Measurements from ENCODE around the gene ADGRL3. TPM values are rescaled to one million over a fixed set of nuclear protein-coding genes. Genes with fewer than 3 reads are reported as not detected.

Gene ADGRL3
- total and polyA plus RNA-seq, 2 donors (not counting 1 experiment from before 2014, with no cell fraction given) = under 0.01 to 0.05 TPM

GRCh38 chr4:61406677-61407076 is 206.6 kb downstream of the ADGRL3 start:
- H4K20me1 ChIP-seq (ENCODE audit: control insufficient read depth, extremely low read depth, insufficient read depth, low read length) = no peaks in the 10 kb centered on the region
- no peak overlapping the region for H3K4me2 ChIP-seq (ENCODE audit: extremely low read depth, insufficient read depth, low read length)
- no peaks in the 10 kb centered on the region for H3K36me3 ChIP-seq (ENCODE audit: control insufficient read depth, insufficient read depth, low read length)
- no peak for TF ChIP-seq CTCF (conservative IDR thresholded peaks at IDR 0.05 in 1 of 2, IDR thresholded peaks at IDR 0.05 in 1 of 2; ENCODE audit: low read depth in 1 of 2, low read length in 2 of 2)
- no peak for TF ChIP-seq EZH2 (IDR thresholded peaks at IDR 0.05; ENCODE audit: low read length, missing control alignments)
- no peaks in the 10 kb centered on the region for H3K79me2 ChIP-seq (ENCODE audit: control insufficient read depth, insufficient read depth, low read length)
- no peak overlapping the region for H3K27ac ChIP-seq (ENCODE audit: insufficient read depth, low read length)
- no peaks in the 10 kb centered on the region for H3K27me3 ChIP-seq (ENCODE audit: control insufficient read depth, insufficient read depth, low read length)
- no peak overlapping the region for H2AFZ ChIP-seq (ENCODE audit: low read length)
- DNase-seq (ENCODE audit: low read depth in 2 of 2) = peak in 1 of 2 donors; percentile 12
- no peaks in the 10 kb centered on the region for H3K9me3 ChIP-seq (ENCODE audit: control insufficient read depth, insufficient read depth, low read depth, low read length)
- no peaks in the 10 kb centered on the region for H3K4me1 ChIP-seq (ENCODE audit: control insufficient read depth, extremely low read depth, insufficient read depth, low read length)
- H3K9ac ChIP-seq (ENCODE audit: insufficient read depth, low read length) = no peak overlapping the region
- no peak overlapping the region for H3K4me3 ChIP-seq (replicated peaks in 1 of 4; ENCODE audit: control extremely low read depth in 1 of 4, insufficient read depth in 1 of 4, low read depth in 3 of 4, low read length in 4 of 4)

- Histone ChIP-seq H4K20me1 (ENCODE audit: control insufficient read depth, extremely low read depth, insufficient read depth, low read length) (no peaks in the 10 kb centered on the region), H3K79me2 (ENCODE audit: control insufficient read depth, insufficient read depth, low read length) (no peaks in the 10 kb centered on the region), H3K4me1 (ENCODE audit: control insufficient read depth, extremely low read depth, insufficient read depth, low read length) (no peaks in the 10 kb centered on the region), H3K9ac (ENCODE audit: insufficient read depth, low read length) (no peak overlapping the region), H3K27ac (ENCODE audit: insufficient read depth, low read length) (no peak overlapping the region), H3K4me2 (ENCODE audit: extremely low read depth, insufficient read depth, low read length) (no peak overlapping the region), H2AFZ (ENCODE audit: low read length) (no peak overlapping the region), H3K4me3 (replicated peaks in 1 of 4; ENCODE audit: control extremely low read depth in 1 of 4, insufficient read depth in 1 of 4, low read depth in 3 of 4, low read length in 4 of 4) (no peak overlapping the region), H3K36me3 (ENCODE audit: control insufficient read depth, insufficient read depth, low read length) (no peaks in the 10 kb centered on the region), H3K27me3 (ENCODE audit: control insufficient read depth, insufficient read depth, low read length) (no peaks in the 10 kb centered on the region), H3K9me3 (ENCODE audit: control insufficient read depth, insufficient read depth, low read depth, low read length) (no peaks in the 10 kb centered on the region)
- TF ChIP-seq CTCF (conservative IDR thresholded peaks at IDR 0.05 in 1 of 2, IDR thresholded peaks at IDR 0.05 in 1 of 2; ENCODE audit: low read depth in 1 of 2, low read length in 2 of 2) = no peak
- no peak for TF ChIP-seq EZH2 (IDR thresholded peaks at IDR 0.05; ENCODE audit: low read length, missing control alignments)
- no peak for DNase-seq (ENCODE audit: low read depth in 2 of 2)
These were observed 207.8 kb downstream of the ADGRL3 start for GRCh38 chr4:61407642-61408618.

- Histone ChIP-seq H3K4me3 (replicated peaks in 1 of 4; ENCODE audit: control extremely low read depth in 1 of 4, insufficient read depth in 1 of 4, low read depth in 3 of 4, low read length in 4 of 4) (no peak overlapping the region), H3K9me3 (ENCODE audit: control insufficient read depth, insufficient read depth, low read depth, low read length) (no peaks in the 10 kb centered on the region), H3K79me2 (ENCODE audit: control insufficient read depth, insufficient read depth, low read length) (no peaks in the 10 kb centered on the region), H3K4me2 (ENCODE audit: extremely low read depth, insufficient read depth, low read length) (no peak overlapping the region), H3K36me3 (ENCODE audit: control insufficient read depth, insufficient read depth, low read length) (no peaks in the 10 kb centered on the region), H2AFZ (ENCODE audit: low read length) (no peak overlapping the region), H3K27me3 (ENCODE audit: control insufficient read depth, insufficient read depth, low read length) (no peaks in the 10 kb centered on the region), H3K9ac (ENCODE audit: insufficient read depth, low read length) (no peak overlapping the region), H3K27ac (ENCODE audit: insufficient read depth, low read length) (no peak overlapping the region), H4K20me1 (ENCODE audit: control insufficient read depth, extremely low read depth, insufficient read depth, low read length) (no peaks in the 10 kb centered on the region), H3K4me1 (ENCODE audit: control insufficient read depth, extremely low read depth, insufficient read depth, low read length) (no peaks in the 10 kb centered on the region)
- no peak for DNase-seq (ENCODE audit: low read depth in 2 of 2)
- no peak for TF ChIP-seq EZH2 (IDR thresholded peaks at IDR 0.05; ENCODE audit: low read length, missing control alignments)
- TF ChIP-seq CTCF (conservative IDR thresholded peaks at IDR 0.05 in 1 of 2, IDR thresholded peaks at IDR 0.05 in 1 of 2; ENCODE audit: low read depth in 1 of 2, low read length in 2 of 2) = no peak
These were observed 208.7 kb downstream of the ADGRL3 start for GRCh38 chr4:61408861-61409260.
